ENCODE data around the gene UBL7. TPM values are rescaled to one million over a fixed set of nuclear protein-coding genes. Genes with fewer than 3 reads are reported as not detected.
"Not testable (repeated sequence)": the region's sequence is repeated elsewhere in the genome, so short reads cannot be mapped to it uniquely, and the experiment has no call there.

The UBL7 gene
- total RNA-seq, 2 experiments from 2014 or later: 55.3 to 63.2 TPM

DNA sequence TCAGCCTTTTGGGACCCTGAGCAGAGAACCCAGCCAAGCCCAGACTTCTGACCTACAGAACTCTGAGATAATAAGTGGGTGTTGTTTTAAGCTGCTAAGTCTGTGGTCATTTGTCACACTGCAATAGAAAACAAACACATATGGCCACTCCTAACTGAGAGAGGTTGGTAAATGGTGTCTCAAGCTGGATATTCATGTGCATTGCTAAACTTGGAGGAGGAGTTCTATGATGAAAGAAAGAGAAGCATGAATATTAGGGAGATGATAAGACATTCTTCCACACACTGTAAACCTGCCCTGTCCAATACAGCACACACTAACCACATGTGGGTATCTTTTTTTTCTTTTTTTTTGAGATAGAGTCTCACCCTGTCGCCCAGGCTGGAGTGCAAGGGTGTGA lies 27.8 kb upstream of the UBL7 start:
- peak overlapping the region; percentile 84 for H3K4me3 Mint-ChIP-seq
- no peaks in the 10 kb centered on the region for H3K9me3 Mint-ChIP-seq
- peaks cover 22% of the 10 kb centered on the region for H3K36me3 Mint-ChIP-seq
- no peaks in the 10 kb centered on the region for H3K27me3 Mint-ChIP-seq
- H3K4me1 Mint-ChIP-seq: peaks cover 32% of the 10 kb centered on the region
- POLR2A ChIA-PET: interaction anchor here (1.1 to 1.8 kb wide), 6 partner anchors 28 to 109 kb away, joined by 3 to 8 read pairs (median 4); partner anchors contain the start of genes ARID3B and UBL7
- ATAC-seq (ENCODE audit: low read depth) (no peak), DNase-seq (no peak)
- peak overlapping the region; percentile 90 for H3K27ac Mint-ChIP-seq

DNA sequence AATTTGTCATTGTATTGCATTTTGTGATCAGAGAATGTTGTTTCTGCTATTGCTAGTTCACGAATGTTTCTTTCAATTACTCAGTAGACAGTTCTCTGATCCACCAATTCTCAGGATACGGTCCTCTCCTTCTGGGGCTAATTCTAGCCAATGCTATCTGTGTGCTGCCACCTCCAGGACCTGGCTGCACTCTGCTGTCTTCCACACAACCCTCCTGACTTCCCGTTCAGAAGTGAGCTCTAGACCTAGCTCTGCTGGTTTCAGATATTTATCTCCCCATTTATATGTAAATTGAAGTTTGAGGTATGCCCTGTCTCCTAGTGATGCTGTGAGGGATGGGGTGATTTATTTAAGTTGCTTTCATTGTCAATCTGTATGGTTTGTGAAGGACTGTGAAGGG lies 21.7 kb upstream of the UBL7 start:
- Mint-ChIP-seq H3K36me3 (peaks cover 21% of the 10 kb centered on the region), H3K4me1 (peaks cover 9% of the 10 kb centered on the region), H3K27me3 (no peaks in the 10 kb centered on the region), H3K27ac (no peak overlapping the region), H3K4me3 (no peak overlapping the region), H3K9me3 (no peaks in the 10 kb centered on the region)
- POLR2A ChIA-PET: no interaction called here
- DNase-seq: no peak
- no peak for ATAC-seq (ENCODE audit: low read depth)

DNA sequence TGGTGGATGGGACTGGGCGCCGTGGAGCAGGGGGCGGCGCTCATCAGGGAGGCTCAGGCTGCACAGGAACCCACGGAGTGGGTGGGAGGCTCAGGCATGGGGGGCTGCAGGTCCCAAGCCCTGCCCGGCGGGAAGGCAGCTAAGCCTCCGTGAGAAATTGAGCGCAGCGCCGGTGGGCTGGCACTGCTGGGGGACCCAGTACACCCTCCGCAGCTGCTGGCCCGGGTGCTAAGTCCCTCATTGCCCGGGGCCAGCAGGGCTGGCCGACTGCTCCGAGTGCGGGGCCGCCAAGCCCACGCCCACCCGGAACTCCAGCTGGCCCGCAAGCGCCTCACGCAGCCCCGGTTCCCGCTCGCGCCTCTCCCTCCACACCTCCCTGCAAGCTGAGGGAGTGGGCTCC lies 19.4 kb upstream of the UBL7 start:
- DNase-seq; H3K27ac Mint-ChIP-seq; POLR2A ChIA-PET; H3K9me3 Mint-ChIP-seq; H3K4me3 Mint-ChIP-seq; ATAC-seq (ENCODE audit: low read depth); H3K27me3 Mint-ChIP-seq: not testable (repeated sequence)
- Mint-ChIP-seq H3K4me1 (peaks cover 10% of the 10 kb centered on the region), H3K36me3 (peaks cover 24% of the 10 kb centered on the region)

DNA sequence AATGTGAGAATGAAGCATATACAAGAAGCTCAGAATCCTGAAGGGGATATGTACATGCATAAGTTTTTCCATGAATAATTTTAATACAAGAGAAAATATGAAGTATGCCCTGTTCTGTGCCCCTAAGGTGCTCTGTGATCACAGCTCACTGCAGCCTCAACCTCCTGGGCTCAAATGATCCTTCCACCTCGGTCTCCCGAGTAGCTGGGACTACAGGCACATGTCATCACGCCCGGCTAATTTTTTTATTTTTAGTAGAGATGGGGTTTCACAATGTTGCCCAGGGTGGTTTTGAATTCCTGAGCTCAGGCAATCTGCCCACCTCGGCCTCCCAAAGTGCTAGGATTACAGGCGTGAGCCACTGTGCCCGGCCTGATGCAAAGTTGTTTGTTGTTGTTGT lies 10.7 kb upstream of the UBL7 start:
- ATAC-seq (ENCODE audit: low read depth); H3K4me1 Mint-ChIP-seq; H3K27ac Mint-ChIP-seq; H3K4me3 Mint-ChIP-seq; H3K27me3 Mint-ChIP-seq; DNase-seq; POLR2A ChIA-PET; H3K9me3 Mint-ChIP-seq: not testable (repeated sequence)
- H3K36me3 Mint-ChIP-seq: peaks cover 22% of the 10 kb centered on the region

DNA sequence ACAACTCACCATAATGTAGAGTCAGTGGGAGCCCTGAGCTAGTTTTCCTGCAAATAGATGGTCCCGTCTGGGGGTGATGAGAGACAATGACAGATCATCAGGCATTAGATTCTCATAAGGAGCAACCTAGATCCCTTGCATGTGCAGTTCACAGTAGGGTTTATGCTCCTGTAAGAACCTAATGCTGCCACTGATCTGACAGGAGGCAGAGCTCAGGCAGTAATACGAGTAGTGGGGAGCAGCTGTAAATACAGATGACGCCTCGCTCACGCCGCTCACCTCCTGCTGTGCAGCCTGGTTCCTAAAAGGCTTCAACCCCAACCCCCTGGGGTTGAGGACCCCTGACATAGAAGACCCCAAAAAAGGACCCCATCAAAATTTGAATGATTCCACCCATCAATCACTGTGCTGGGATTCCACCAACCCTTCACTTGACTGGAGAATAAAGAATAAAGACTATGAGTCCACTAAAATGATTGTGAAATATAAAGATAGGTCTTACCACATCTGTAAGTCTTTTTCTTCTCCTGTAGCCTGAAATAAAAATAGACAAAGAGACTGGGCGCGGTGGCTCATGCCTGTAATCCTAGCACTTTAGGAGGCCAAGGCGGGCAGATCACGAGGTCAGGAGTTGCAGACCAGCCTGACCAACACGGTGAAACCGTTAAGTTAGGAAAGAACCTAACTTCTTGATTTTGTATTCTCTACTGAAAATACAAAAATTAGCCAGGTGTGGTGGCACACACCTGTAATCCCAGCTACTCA lies 9.9 kb upstream of the UBL7 start:
- POLR2A ChIA-PET: no interaction called here

DNA sequence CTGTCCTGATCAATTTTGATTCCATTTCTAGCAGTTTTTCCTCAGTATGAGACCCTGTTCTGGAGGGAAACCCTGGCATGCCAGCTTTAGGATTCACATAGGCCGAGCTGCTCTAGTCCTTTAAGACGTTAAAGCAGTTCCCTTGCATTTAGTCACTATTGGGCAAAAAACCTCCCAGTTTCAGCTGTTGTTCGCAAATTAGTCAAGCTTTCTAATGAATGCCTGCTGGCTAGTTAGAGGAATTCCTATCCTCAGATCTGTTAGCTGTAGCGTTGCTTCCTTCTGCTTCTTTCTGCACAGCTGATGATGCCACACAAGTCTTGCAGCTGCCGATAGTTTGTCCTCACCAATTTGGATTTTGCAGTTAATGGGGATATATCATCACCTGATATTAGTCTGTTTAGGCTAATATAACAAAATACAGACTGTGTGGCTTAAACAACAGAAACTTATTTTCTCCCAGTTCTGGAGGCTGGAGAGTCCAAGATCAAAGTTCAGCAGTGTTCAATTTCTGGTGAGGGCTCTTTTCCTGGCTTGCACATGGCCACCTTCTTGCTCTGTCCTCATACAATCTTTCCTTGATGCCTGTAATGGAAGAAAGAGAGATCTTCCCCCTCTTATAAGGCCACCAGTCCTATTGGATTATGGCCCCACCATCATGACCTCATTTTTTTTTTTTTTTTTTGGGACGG lies 7.5 kb upstream of the UBL7 start:
- DNase-seq (no peak), ATAC-seq (ENCODE audit: low read depth) (no peak)
- H3K36me3 Mint-ChIP-seq: peaks cover 19% of the 10 kb centered on the region
- H3K27ac Mint-ChIP-seq: no peak overlapping the region
- H3K4me1 Mint-ChIP-seq: peaks cover 17% of the 10 kb centered on the region
- H3K4me3 Mint-ChIP-seq: no peak overlapping the region
- no peaks in the 10 kb centered on the region for H3K27me3 Mint-ChIP-seq
- POLR2A ChIA-PET: no interaction called here
- H3K9me3 Mint-ChIP-seq: peaks cover 2% of the 10 kb centered on the region

More for the DNA sequence above, 9.9 kb upstream of the UBL7 start:
- H3K4me1 Mint-ChIP-seq: peaks cover 2% of the 10 kb centered on the region
- no peaks in the 10 kb centered on the region for H3K27me3 Mint-ChIP-seq
- H3K36me3 Mint-ChIP-seq: peaks cover 17% of the 10 kb centered on the region
- H3K9me3 Mint-ChIP-seq: no peaks in the 10 kb centered on the region
- H3K27ac Mint-ChIP-seq: no peak overlapping the region
- no peak for ATAC-seq (ENCODE audit: low read depth)
- no peak for DNase-seq
- no peak overlapping the region for H3K4me3 Mint-ChIP-seq

DNA sequence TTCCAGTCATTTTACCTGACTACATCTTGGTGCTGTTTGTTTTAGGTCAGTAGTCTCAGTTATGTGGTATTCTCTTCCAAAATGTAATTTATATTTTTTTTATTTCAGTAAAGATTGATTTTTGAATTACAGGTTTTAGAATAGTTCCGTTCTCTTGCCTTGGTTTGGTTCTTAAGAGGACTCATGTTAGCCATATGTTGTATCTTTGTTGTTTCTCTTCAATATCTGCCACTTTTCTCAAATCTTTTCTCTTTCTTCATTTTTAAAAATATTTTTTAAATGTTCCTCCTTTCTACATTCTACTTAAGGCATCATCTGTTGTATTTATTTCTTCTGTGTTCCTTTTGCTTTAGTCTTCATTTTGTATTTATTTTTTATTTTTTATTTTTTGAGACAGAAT lies 5.6 kb upstream of the UBL7 start:
- peaks cover 31% of the 10 kb centered on the region for H3K4me1 Mint-ChIP-seq
- no peak for DNase-seq
- H3K4me3 Mint-ChIP-seq: no peak overlapping the region
- ATAC-seq (ENCODE audit: low read depth): no peak
- peaks cover 4% of the 10 kb centered on the region for H3K9me3 Mint-ChIP-seq
- POLR2A ChIA-PET: no interaction called here
- no peaks in the 10 kb centered on the region for H3K27me3 Mint-ChIP-seq
- peaks cover 27% of the 10 kb centered on the region for H3K36me3 Mint-ChIP-seq
- no peak overlapping the region for H3K27ac Mint-ChIP-seq

DNA sequence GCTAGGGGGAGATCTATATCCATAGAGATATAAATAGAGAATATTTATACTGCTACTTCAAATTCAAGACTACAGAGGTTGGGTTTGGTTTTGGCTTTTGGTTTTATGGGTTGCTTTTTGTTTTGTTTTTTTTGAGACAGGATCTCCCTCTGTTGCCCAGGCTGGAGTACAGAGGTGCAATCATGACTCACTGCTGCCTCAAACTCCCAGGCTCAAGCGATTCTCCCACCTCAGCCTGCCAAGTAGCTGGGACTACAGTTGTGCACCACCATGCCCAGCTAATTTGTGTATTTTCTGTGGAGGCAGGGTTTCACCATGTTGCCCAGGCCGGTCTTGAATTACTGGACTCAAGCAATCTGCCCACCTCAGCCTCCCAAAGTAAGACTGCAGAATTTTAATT lies 3.9 kb upstream of the UBL7 start:
- Mint-ChIP-seq H3K9me3 (peaks cover 4% of the 10 kb centered on the region), H3K27me3 (no peaks in the 10 kb centered on the region), H3K4me3 (peak overlapping the region; percentile 57), H3K36me3 (peaks cover 25% of the 10 kb centered on the region), H3K4me1 (peaks cover 36% of the 10 kb centered on the region), H3K27ac (no peak overlapping the region)
- ATAC-seq (ENCODE audit: low read depth): no peak
- no peak for DNase-seq
- POLR2A ChIA-PET: no interaction called here

DNA sequence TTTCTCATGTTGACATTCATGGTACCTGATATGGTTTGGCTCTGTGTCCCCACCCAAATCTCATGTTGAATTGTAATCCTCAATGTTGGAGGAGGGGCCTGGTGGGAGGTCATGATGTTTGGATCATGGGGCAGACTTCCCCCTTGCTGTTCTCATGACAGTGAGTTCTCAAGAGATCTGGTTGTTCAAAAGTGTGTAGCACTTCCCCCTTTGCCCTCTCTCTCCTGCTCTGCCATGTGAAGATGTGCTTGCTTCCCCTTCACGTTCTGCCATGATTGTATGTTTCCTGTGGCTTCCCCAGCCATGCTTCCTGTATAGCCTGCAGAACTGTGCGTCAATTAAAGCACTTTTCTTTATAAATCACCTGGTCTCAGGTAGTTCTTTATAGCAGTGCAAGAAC lies 3.3 kb upstream of the UBL7 start:
- H3K27ac Mint-ChIP-seq: peak overlapping the region; percentile 71
- DNase-seq: no peak
- no peaks in the 10 kb centered on the region for H3K27me3 Mint-ChIP-seq
- peak overlapping the region; percentile 57 for H3K4me3 Mint-ChIP-seq
- peaks cover 25% of the 10 kb centered on the region for H3K36me3 Mint-ChIP-seq
- peaks cover 36% of the 10 kb centered on the region for H3K4me1 Mint-ChIP-seq
- POLR2A ChIA-PET: no interaction called here
- no peak for ATAC-seq (ENCODE audit: low read depth)
- H3K9me3 Mint-ChIP-seq: peaks cover 4% of the 10 kb centered on the region

DNA sequence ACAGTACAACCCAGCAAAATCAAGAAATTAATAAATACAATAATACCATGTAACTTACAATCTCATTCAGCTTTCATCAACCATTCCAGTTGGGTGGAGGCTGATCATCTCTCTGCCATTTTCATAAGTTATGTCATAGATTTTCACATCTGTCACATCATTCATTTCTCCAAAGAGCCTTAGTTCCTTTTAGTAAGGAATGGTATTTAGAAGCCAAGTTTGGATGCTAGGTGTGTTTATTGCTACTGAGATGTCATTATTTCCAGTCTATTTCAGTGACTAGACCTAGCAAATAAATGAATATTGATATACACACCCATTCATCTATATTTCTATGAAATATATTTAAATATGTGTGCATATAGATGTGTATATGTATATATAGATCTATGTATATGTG lies 2.7 kb upstream of the UBL7 start:
- Mint-ChIP-seq H3K27me3 (no peaks in the 10 kb centered on the region), H3K4me1 (peaks cover 40% of the 10 kb centered on the region), H3K4me3 (peak overlapping the region; percentile 17), H3K9me3 (peaks cover 4% of the 10 kb centered on the region), H3K27ac (no peak overlapping the region), H3K36me3 (peaks cover 25% of the 10 kb centered on the region)
- POLR2A ChIA-PET: no interaction called here
- DNase-seq (no peak), ATAC-seq (ENCODE audit: low read depth) (no peak)

DNA sequence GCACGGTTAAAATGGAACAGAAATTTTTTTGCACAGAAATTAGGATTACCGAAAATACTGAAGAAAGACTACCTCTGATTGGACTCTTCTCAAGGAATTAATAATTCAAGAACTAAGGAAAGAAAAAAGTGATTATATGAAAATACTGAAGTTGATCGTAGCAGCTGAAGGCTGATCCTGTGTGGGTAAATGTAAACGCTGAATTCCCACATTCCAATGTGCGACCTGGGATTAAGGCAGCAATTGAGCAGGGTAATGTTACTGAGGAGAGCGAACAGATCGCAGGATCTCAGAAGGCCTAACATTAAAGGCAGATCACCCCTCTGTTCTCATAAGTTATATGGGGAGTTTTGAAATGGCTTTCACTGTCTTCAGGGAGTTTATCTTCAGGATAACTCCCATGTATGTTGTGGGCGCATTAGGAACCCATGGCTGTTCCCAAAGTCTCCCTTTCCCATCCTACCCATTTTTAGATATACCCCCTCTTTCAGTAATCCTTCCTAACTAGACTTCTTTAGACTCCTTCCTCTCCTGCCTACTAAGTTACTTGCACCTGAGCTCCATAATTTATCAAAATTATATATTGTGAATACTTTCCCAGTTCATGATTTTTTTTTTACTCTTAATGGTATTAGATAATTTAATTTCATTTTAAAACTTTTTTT lies 1.0 kb upstream of the UBL7 start:
- H3K4me3 Mint-ChIP-seq: peak overlapping the region; percentile 92
- peaks cover 42% of the 10 kb centered on the region for H3K4me1 Mint-ChIP-seq
- ATAC-seq (ENCODE audit: low read depth): no peak
- POLR2A ChIA-PET: interaction anchor here (0.7 to 2.3 kb wide), 14 partner anchors 9 to 367 kb away, joined by 3 to 18 read pairs (median 4); partner anchors contain the start of genes CLK3 and SEMA7A
- H3K27ac Mint-ChIP-seq: peak overlapping the region; percentile 78
- no peaks in the 10 kb centered on the region for H3K27me3 Mint-ChIP-seq
- H3K36me3 Mint-ChIP-seq: peaks cover 27% of the 10 kb centered on the region
- DNase-seq: no peak
- H3K9me3 Mint-ChIP-seq: peaks cover 4% of the 10 kb centered on the region

DNA sequence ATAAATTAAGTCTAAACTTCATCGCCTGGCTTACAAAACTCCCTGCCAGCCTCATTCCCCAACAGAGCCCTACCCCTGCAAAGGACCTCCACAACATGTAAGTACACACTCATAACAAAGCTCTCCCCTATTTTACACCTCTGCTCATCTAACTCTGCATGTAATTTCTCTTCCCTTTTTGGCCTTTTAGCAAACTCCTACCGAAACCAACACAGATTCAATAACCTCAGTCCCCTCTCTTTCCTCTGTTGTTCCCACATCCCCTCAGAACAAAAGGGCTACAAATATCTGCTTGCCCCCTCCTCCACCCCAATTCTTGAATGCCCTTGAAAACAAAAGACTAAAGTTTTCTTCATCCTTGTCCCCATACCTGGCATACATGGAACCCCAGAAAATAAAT lies 662 bp downstream of the UBL7 start:
- DNase-seq: no peak

DNA sequence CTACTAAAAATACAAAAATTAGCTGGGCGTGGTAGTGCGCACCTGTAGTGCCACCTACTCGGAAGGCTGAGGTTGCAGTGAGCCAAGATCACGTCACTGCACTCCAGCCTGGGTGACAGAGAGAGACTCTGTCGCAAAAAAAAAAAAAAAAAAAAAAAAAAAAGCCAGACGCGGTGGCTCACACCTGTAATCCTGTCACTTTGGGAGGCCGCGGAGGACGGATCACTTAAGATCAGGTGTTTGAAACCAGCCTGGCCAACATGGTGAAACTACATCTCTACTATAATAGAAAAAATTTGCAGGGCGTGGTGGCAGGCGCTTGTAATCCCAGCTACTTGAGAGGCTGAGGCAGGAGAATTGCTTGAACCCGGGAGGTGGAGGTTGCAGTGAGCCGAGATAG lies 1.2 kb downstream of the UBL7 start:
- POLR2A ChIA-PET: interaction anchor here (1.1 to 2.2 kb wide), 5 partner anchors 26 to 145 kb away, joined by 4 to 18 read pairs (median 7); partner anchors contain the start of gene SEMA7A
- not testable (repeated sequence) for DNase-seq; H3K9me3 Mint-ChIP-seq; ATAC-seq (ENCODE audit: low read depth); H3K27me3 Mint-ChIP-seq
- H3K36me3 Mint-ChIP-seq: peaks cover 32% of the 10 kb centered on the region
- peak overlapping the region; percentile 78 for H3K27ac Mint-ChIP-seq
- peak overlapping the region; percentile 92 for H3K4me3 Mint-ChIP-seq
- H3K4me1 Mint-ChIP-seq: peaks cover 36% of the 10 kb centered on the region

More for the DNA sequence above, 662 bp downstream of the UBL7 start:
- Mint-ChIP-seq H3K36me3 (peaks cover 30% of the 10 kb centered on the region), H3K27me3 (no peaks in the 10 kb centered on the region), H3K9me3 (peaks cover 4% of the 10 kb centered on the region), H3K4me3 (peak overlapping the region; percentile 92), H3K27ac (peak overlapping the region; percentile 78), H3K4me1 (peaks cover 38% of the 10 kb centered on the region)
- POLR2A ChIA-PET: interaction anchor here (0.6 to 2.3 kb wide), 17 partner anchors 9 to 156 kb away, joined by 3 to 18 read pairs (median 7); partner anchors contain the start of genes ARID3B, CLK3 and SEMA7A
- ATAC-seq (ENCODE audit: low read depth): no peak
